ENCODE measurements around the gene SPAG6. TPM values are rescaled to one million over a fixed set of nuclear protein-coding genes. Genes with fewer than 3 reads are reported as not detected.

SPAG6 gene
- total and polyA plus RNA-seq, 8 donors, result 1.4 to 14.0 (median 7.4) TPM; not detected in 1

DNA sequence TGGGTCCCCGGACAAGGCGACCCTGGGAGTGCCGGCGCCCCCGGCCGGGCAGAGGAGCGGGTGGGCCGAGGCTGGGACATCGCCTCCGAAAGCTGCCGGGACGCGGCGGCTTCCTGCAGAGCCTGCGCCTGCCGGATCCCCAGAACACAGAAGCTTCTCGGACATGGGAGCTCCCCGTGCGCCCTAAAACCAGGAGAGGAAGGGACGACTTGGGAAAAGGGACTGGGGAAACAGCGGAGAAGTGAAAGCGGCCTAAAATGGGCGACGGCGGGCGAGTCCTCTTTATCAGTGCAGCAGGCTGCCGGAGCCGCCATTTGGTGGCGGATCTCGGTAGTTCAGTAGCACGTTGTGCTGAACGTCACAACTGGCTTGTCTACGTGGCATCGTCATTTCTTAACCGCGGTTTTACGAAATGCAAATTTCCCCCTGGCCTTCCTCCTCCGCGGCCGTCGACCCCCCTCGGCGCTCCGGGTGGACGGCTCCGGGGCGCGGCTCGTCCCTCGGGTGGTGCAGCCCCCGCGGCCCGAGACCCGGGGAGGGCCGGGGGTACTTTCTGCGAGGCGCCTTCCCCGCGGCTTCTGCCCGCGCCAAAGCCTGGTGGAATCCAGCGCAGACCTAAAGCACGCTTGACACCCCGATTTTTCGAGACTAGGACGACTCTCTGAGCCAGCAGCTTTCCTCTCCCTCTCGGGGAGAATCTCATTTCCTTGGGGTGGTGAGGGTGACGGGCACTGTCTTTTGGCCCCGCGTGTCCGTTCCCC, 9.9 kb upstream of the SPAG6 start:
- peak; percentile 61 for ATAC-seq
- H3K27me3 ChIP-seq, result peaks cover 61 to 74% of the 10 kb centered on the region in 2 donors
- peak overlapping the region; percentile 30 to 48 for H3K4me3 ChIP-seq
- TF ChIP-seq, protein P1, sequence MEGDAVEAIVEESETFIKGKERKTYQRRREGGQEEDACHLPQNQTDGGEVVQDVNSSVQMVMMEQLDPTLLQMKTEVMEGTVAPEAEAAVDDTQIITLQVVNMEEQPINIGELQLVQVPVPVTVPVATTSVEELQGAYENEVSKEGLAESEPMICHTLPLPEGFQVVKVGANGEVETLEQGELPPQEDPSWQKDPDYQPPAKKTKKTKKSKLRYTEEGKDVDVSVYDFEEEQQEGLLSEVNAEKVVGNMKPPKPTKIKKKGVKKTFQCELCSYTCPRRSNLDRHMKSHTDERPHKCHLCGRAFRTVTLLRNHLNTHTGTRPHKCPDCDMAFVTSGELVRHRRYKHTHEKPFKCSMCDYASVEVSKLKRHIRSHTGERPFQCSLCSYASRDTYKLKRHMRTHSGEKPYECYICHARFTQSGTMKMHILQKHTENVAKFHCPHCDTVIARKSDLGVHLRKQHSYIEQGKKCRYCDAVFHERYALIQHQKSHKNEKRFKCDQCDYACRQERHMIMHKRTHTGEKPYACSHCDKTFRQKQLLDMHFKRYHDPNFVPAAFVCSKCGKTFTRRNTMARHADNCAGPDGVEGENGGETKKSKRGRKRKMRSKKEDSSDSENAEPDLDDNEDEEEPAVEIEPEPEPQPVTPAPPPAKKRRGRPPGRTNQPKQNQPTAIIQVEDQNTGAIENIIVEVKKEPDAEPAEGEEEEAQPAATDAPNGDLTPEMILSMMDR (IDR thresholded peaks at IDR 0.05), result peak in 1 of 2 donors; percentile 25
- no peaks in the 10 kb centered on the region for H3K9me3 ChIP-seq
- DNase-seq, result peak in 3 of 4 donors; percentile 46 to 86 (median 72)
- H3K27ac ChIP-seq, result no peak overlapping the region
- no peaks in the 10 kb centered on the region for H3K36me3 ChIP-seq
- peaks cover 24 to 49% of the 10 kb centered on the region in 2 donors for H3K4me1 ChIP-seq
- intact Hi-C loops (cut with DNase I), result no loop called here

DNA sequence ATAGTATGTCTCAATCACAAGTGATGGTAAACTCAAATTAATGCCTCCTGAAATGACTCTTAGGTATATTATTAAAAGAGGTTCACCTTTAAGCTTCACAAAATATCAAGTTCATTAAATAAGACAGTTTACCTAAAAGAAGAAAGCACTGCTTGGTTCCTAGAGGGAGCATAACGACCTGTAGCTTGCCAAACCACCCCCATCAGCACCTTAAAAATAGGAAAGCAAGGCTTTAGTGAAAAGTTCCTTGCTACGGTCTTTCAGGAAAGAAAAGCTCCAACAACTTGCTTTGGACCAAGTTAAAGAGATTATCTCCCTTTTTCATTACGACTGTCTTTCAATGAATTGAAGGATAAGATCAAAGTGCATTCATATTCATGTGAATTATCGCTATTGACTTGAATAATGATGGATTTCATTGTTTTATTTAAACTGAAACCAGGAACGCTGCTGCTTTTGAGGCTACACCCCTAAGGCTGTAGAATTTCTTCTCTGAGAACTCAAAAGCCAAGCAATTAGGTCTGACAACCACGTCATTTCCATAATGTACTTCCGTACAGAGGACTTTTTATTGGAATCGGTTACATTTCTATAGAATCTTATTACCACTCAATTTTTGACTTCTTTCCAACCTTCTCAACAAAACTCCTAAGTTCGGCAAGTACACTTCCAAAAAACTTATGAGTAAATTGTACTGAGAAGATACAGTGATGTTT, 7.0 kb upstream of the SPAG6 start:
- H3K27me3 ChIP-seq, result peaks cover 84 to 91% of the 10 kb centered on the region in 2 donors
- no peaks in the 10 kb centered on the region for H3K36me3 ChIP-seq
- no peaks in the 10 kb centered on the region for H3K9me3 ChIP-seq
- no peak overlapping the region for H3K4me3 ChIP-seq
- H3K27ac ChIP-seq, result no peak overlapping the region
- no peak for DNase-seq
- H3K4me1 ChIP-seq, result peaks cover 27 to 52% of the 10 kb centered on the region in 2 donors
- TF ChIP-seq, protein P1 (IDR thresholded peaks at IDR 0.05), result no peak
- intact Hi-C loops (cut with DNase I), result no loop called here
- no peak for ATAC-seq

DNA sequence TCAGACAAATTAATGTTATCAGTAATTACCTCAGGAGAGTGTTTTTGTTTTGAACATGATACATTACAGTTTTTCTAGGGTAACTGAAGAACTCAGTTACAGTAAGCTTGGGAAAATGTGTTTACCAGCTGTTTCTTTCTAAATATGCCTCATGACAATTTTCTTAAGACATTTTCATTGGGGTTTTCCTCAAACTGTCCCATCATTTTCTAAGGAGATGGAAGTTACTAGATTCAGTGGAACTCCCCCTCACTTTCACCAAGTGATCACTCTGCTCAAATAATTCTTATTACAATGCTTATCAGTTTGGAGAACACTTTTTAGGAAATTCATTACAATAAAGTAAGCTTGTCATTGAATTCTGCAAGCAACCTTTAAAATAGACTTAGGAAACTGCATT, 6.4 kb upstream of the SPAG6 start:
- H3K4me1 ChIP-seq, result peaks cover 27 to 48% of the 10 kb centered on the region in 2 donors
- H3K4me3 ChIP-seq, result no peak overlapping the region
- peaks cover 88 to 91% of the 10 kb centered on the region in 2 donors for H3K27me3 ChIP-seq
- no peaks in the 10 kb centered on the region for H3K9me3 ChIP-seq
- intact Hi-C loops (cut with DNase I), result no loop called here
- no peak overlapping the region for H3K27ac ChIP-seq
- DNase-seq (no peak), ATAC-seq (no peak)
- TF ChIP-seq, protein P1 (IDR thresholded peaks at IDR 0.05), result no peak
- no peaks in the 10 kb centered on the region for H3K36me3 ChIP-seq

DNA sequence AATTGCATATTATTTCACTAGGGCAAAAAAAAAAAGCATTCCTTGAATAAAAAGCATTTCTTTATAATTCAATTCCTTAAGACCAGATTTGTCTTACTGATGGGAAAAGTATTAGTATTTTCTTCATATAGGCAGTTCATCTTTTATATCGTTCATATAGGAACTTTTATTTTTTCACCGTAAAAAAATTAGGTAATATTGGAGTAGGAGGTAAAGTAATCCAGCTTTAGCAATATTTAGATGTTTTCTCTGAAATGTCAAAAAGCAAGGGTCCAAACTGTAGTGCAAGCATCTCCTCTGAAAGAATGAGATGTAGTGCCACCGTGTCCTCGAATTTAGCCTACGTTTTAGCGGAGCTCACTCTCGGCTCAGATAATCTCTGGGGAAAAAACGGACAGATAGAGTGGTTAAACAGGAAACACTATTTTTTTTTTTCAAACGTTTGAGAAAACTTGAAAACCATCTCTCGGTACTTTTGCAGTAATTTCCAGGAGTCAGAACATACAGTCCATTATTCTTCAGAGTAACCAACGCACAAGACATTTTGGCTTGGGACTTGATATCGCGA, 5.5 kb upstream of the SPAG6 start:
- Histone ChIP-seq H3K36me3 (no peaks in the 10 kb centered on the region), H3K4me1 (peaks cover 21 to 40% of the 10 kb centered on the region in 2 donors), H3K27me3 (peaks cover 88 to 91% of the 10 kb centered on the region in 2 donors), H3K9me3 (no peaks in the 10 kb centered on the region), H3K27ac (peak overlapping the region in 1 of 2 donors; percentile 95), H3K4me3 (peak overlapping the region; percentile 68 to 75)
- intact Hi-C loops (cut with DNase I), result no loop called here
- ATAC-seq (no peak), DNase-seq (no peak)
- TF ChIP-seq, protein P1 (IDR thresholded peaks at IDR 0.05), result no peak
